ENCODE results near the gene TMEM272.

The TMEM272 gene

GRCh38 chr13:51782026-51782710 is 62.8 kb downstream of the TMEM272 start:
- no peak for DNase-seq (ENCODE audit: low spot score)
- FAIRE-seq: no peak

- no peak for FAIRE-seq
Measured at GRCh38 chr13:51781246-51782022, 63.5 kb downstream of the TMEM272 start.

GRCh38 chr13:51780099-51780498 is 64.9 kb downstream of the TMEM272 start:
- FAIRE-seq: no peak

More at GRCh38 chr13:51781246-51782022, 63.5 kb downstream of the TMEM272 start:
- no peak for DNase-seq (ENCODE audit: low spot score)

DNA sequence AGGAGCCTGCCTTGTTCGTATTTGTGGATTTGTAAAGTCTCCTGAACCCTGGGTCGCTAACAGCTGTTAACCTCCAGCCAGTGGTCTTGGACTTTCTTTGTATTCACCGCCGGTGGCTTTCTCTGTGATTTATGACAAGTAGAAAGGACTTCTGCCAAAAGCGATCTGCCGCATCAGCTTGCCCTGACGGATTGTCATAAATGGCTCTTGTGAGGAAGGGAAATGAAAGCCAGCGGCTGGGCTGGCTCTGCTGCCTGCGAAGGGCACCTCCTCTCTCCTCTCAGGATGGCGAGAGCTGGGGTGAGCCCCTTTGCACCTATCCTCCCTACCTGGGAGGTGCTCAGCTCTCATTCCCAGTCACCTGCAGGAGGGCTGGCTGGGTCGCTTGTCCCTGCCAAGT is 66.6 kb downstream of the TMEM272 start:
- no peak for FAIRE-seq
- DNase-seq (ENCODE audit: low spot score): no peak

More at GRCh38 chr13:51780099-51780498, 64.9 kb downstream of the TMEM272 start:
- no peak for DNase-seq (ENCODE audit: low spot score)

GRCh38 chr13:51777921-51778320 is 67.1 kb downstream of the TMEM272 start:
- FAIRE-seq: no peak
- DNase-seq (ENCODE audit: low spot score): no peak

DNA sequence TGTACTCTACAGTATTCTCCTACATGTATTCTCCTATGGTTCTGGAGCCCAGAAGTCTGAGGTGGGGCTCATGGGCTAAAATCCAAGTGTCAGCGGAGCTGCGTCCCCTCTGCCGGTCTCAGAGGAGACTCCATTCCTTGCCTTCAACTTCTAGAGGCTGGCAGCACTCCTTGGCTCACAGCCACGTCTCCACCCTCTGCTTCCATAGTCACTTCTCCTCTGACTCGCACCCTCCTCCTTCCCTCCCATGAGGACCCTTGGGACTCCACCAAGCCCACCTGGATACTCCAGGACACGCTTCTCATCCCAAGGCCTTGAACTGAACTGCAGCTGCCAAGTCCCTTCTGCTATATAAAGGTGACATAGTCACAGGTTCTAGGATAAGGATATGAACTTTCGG is 68.8 kb downstream of the TMEM272 start:
- DNase-seq (ENCODE audit: low spot score) (no peak), FAIRE-seq (no peak)

GRCh38 chr13:51773515-51773914 is 71.5 kb downstream of the TMEM272 start:
- DNase-seq (ENCODE audit: low spot score) (no peak), FAIRE-seq (no peak)

DNA sequence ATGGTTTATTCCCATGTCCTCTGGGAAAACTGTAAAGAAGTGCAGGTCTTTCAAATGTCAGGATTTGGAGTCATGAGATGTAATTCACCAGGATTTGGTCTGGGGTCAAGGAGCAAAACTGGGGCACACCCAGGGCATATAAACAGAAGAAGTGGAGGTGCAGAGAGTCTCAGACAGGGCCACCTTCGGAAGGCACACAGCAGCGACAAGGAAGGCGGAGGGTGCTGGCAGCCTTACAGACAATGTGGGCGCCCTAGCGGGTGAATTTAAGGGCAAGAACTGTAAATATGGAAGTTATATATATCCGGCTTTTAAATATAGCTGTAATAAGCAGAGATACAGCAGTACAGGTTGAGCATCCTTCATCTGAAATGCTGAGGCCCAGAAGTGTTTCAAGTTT is 72.2 kb downstream of the TMEM272 start:
- DNase-seq (ENCODE audit: low spot score): no peak
- no peak for FAIRE-seq

GRCh38 chr13:51772105-51772455 is 72.9 kb downstream of the TMEM272 start:
- no peak for DNase-seq (ENCODE audit: low spot score)
- no peak for FAIRE-seq

- no peak for FAIRE-seq
- DNase-seq (ENCODE audit: low spot score): no peak
Measured at GRCh38 chr13:51771418-51772104, 73.4 kb downstream of the TMEM272 start.

- DNase-seq (ENCODE audit: low spot score) (no peak), FAIRE-seq (no peak)
Measured at GRCh38 chr13:51770681-51771417, 74.1 kb downstream of the TMEM272 start.

DNA sequence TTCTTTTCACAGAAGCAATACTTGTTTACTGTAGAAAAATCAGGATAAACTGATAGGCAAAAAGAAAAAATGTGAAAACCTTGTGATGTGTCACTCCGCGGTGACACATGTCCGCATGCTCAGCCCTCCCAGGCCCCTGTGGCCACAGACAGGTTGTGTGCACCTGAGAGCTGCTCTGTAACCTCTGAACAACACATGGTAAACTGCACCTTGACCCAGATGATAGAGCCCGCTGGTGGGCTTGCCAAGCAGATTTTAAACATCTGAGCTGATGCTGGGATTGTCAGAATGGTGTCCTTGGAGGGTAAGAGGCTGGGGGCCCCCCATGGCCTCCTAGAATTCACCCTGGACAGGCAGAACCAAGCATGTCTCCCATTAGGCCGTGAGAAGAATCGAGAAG is 74.8 kb downstream of the TMEM272 start:
- no peak for FAIRE-seq
- DNase-seq (ENCODE audit: low spot score): no peak

GRCh38 chr13:51769455-51770127 is 75.4 kb downstream of the TMEM272 start:
- no peak for FAIRE-seq
- no peak for DNase-seq (ENCODE audit: low spot score)

GRCh38 chr13:51768976-51769375 is 76.0 kb downstream of the TMEM272 start:
- no peak for FAIRE-seq
- no peak for DNase-seq (ENCODE audit: low spot score)

DNA sequence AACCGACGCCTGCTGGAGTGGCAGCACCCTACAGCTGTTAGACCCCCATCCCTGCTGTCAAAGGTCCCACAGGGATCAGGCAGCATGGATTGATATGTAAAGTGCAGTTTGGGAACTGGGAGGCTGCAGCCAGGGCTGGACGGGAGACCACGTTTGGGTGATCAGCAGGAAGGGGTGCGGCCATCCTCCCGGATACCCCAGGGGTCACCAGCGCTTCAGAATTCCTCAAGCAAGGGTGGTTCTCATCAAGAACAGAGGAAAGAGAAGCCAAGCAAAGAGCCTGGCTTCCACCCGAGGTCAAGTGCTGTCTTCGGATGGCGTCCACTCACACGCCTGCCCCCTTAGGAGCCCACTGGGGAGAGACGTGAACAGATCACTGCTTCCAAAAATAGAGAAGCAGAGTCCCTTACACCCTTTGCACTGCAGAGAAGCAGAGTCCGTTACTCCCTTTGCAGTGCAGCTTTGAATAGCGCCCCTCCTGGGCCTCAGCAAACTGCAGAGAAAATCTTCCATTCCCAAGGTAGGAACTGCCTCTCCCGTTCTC is 76.5 kb downstream of the TMEM272 start:
- DNase-seq (ENCODE audit: low spot score): no peak
- FAIRE-seq: no peak

DNA sequence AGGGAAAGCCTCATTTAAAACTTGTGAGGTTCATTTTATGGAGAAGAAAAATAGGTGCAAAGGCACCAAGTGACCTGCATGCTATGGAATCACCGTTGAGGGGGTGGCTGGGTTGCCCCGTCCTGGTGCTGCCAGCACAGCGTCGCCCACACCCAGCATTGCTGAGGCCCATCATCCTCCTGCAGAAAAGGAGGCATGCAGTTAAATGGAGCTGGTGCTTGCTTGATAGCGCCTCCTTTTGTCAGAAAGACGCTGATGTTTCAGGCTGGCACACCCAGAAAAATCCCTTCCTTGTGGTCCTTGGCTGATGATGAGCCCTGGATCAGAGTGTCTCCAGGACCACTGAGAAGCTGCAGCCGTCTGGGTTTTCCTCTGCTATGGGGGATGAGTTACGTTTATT is 77.9 kb downstream of the TMEM272 start:
- DNase-seq (ENCODE audit: low spot score) (no peak), FAIRE-seq (no peak)

GRCh38 chr13:51765142-51765515 is 79.8 kb downstream of the TMEM272 start:
- DNase-seq (ENCODE audit: low spot score): no peak
- no peak for FAIRE-seq

DNA sequence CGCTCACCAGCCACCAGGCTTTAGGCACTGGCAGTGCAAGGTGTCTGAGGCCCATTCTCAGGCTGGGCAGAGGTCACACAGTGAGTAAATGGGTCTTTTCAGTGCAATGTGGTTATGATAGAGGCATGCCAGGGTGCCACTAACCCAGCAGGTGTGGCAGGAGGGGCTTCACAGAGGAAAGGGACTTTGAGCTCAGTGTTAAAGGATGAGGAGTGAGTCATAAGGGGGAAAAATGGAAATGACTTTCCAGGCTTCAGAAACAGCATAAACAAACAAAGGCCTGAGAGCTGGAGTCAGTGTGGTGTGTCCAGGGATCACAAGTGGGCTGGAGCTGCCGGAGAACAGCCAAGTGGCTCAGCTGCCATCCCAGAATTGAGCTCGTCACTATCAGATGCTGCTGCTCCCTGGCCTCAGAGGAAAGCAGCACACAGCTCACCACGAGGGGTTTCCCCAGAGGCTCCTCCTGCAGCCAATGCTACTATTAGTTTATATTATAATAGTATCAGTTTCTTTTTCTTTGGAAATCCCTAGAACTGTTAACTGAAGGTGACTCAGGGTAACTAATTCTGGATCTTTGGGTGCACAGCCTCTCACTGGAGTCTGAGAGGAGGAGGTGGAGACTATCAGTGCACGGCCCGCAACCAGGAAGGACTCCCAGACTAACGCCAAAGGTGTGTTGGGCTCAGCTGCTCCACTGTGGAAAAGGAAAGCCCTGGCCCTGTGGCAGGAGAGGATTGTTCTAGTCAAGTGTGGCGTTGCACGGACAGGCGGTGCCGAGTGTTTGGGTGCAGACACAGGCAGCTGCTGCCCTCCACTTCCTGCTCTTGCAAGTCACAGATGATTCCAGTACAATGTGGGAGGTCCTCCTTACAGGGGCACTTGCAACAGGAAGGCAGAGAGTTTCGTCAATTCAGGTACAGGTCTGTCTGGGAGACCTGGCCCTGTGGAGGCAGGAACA is 80.5 kb downstream of the TMEM272 start:
- peak; percentile 21 for FAIRE-seq
- peak; percentile 74 for DNase-seq (ENCODE audit: low spot score)

DNA sequence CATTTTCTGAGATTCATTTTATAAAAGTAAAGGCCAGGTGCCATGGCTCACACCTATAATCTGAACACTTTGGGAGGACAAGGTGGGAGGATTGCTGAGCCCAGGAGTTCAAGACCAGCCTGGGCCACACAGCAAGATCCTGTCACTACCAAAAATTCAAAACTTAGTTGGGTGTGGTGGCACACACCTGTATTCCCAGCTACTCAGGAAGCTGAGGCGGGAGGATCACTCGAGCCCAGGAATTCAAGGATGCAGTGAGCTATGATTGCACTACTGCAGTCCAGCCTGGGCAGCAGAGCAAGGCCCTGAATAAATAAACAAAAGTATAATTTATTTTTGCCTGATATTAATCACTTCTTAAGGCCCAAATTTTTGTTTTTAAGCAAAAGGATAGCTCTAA is 81.5 kb downstream of the TMEM272 start:
- no peak for DNase-seq (ENCODE audit: low spot score)
- FAIRE-seq: no peak

Data from RCC 7860 (cell line).